Caco-2 (cell line): ENCODE results near the gene PKN1. TPM values are rescaled to one million over a fixed set of nuclear protein-coding genes. Genes with fewer than 3 reads are reported as not detected.
A peak's percentile ranks its signal among the peaks of the same experiment; 100 is the strongest.

Experiments used
- BruUV-seq: library from RNA; stranded (reverse); fragments of 400-500 nt; replicated peaks from 2 replicates; lab custom pipeline; 2021; lab: Mats Ljungman, UMichigan
- CTCF ChIA-PET: fragments of 300-600 bp; sonication (Branson Sonifier 250); formaldehyde crosslinking; loops from one replicate; lab custom pipeline; 2022; ENCODE audit warnings: antibody characterized with exemption; lab: Charles Lee
- POLR2A ChIA-PET: fragments of 300-600 bp; sonication (Branson Sonifier 250); formaldehyde crosslinking; loops from one replicate; lab custom pipeline; 2022; ENCODE audit warnings: antibody characterized with exemption; lab: Charles Lee
- DNase-seq, 2 experiments: peaks; one replicate each; pipeline versions ENCODE4 v3.0.0 to v3.0.0-alpha.2; 2020 to 2022
- H3K27me3 ChIP-seq: replicated peaks from 2 replicates; pipeline ENCODE4 v1.6.0; 2011; ENCODE audit warnings: low read length; ENCODE audit not compliant: control insufficient read depth, insufficient read depth
- H3K36me3 ChIP-seq: 2 replicates; pipeline ENCODE4 v1.5.1; 2011; ENCODE audit warnings: low read length; ENCODE audit not compliant: control insufficient read depth, insufficient read depth
- H3K4me1 ChIP-seq: fragments of 250-450 bp; sonication (Bioruptor Pico); 2 replicates; pipeline ENCODE4 v1.5.1; 2020; ENCODE audit warnings: mild to moderate bottlenecking
- H3K4me3 ChIP-seq: 2 replicates; pipeline ENCODE4 v1.5.1; 2011; ENCODE audit warnings: low read depth, mild to moderate bottlenecking, control low read depth, low read length
- H3K9me3 ChIP-seq: fragments of 250-450 bp; sonication (Bioruptor Pico); 2 replicates; pipeline ENCODE4 v1.5.1; 2020; ENCODE audit warnings: mild to moderate bottlenecking, moderate library complexity
- H3K27ac Mint-ChIP-seq: one replicate; pipeline ENCODE4 v1.8.0; 2022; ENCODE audit warnings: mixed read lengths; ENCODE audit not compliant: unreplicated experiment
- H3K27me3 Mint-ChIP-seq: one replicate; pipeline ENCODE4 v1.8.0; 2022; ENCODE audit warnings: mixed read lengths; ENCODE audit not compliant: insufficient read depth, unreplicated experiment
- H3K36me3 Mint-ChIP-seq: one replicate; pipeline ENCODE4 v1.8.0; 2022; ENCODE audit warnings: mild to moderate bottlenecking, mixed read lengths; ENCODE audit not compliant: insufficient read depth, unreplicated experiment
- H3K4me1 Mint-ChIP-seq: one replicate; pipeline ENCODE4 v1.8.0; 2022; ENCODE audit warnings: low read depth, mixed read lengths; ENCODE audit not compliant: unreplicated experiment
- H3K4me3 Mint-ChIP-seq: one replicate; pipeline ENCODE4 v1.8.0; 2022; ENCODE audit warnings: mild to moderate bottlenecking, moderate library complexity, mixed read lengths; ENCODE audit not compliant: unreplicated experiment
- H3K9me3 Mint-ChIP-seq: one replicate; pipeline ENCODE4 v1.8.0; 2022; ENCODE audit warnings: mixed read lengths; ENCODE audit not compliant: unreplicated experiment
- CTCF ChIP-seq, 2 experiments: fragments of 200-600 bp in 1 of 2; IDR thresholded peaks; 1 replicate in 1 of 2; 2 replicates in 1 of 2; pipeline versions ENCODE4 v1.5.1 to v1.8.0; 2011 to 2022; ENCODE audit warnings: antibody characterized with exemption in 1 of 2, control low read depth in 1 of 2, inconsistent platforms in 1 of 2, low read depth in 1 of 2, low read length in 1 of 2, mild to moderate bottlenecking in 1 of 2, moderate library complexity in 1 of 2; ENCODE audit not compliant: insufficient read depth in 1 of 2, severe bottlenecking in 1 of 2, unreplicated experiment in 1 of 2
- intact Hi-C: fragments of 100-400 bp; cut with micrococcal nuclease; formaldehyde crosslinking; loops from one replicate; pipeline ENCODE4 v1.10.0; 2022; ENCODE audit not compliant: unreplicated experiment
- total RNA-seq: library from RNA; stranded (reverse); gene quantifications from 2 replicates; pipeline ENCODE4 v1.2.3, GENCODE V29; 2022

Gene PKN1
- total RNA-seq, 1 experiment from 2014 or later, result 102 TPM

GRCh38 chr19:14404312-14404711, 28.8 kb upstream of the PKN1 start:
- no peak for TF ChIP-seq CTCF (IDR thresholded peaks at IDR 0.05; ENCODE audit: insufficient read depth in 1 of 2, low read depth in 1 of 2, low read length in 1 of 2, severe bottlenecking in 1 of 2, unreplicated experiment in 1 of 2)
- no peaks in the 10 kb centered on the region for H3K4me1 ChIP-seq
- H3K27me3 Mint-ChIP-seq, result no peaks in the 10 kb centered on the region
- H3K4me3 ChIP-seq, result no peak overlapping the region
- CTCF ChIA-PET, result no interaction called here
- H3K9me3 ChIP-seq, result no peaks in the 10 kb centered on the region
- BruUV-seq, result no TSS peak
- no peaks in the 10 kb centered on the region for H3K27me3 ChIP-seq
- H3K4me3 Mint-ChIP-seq, result no peak overlapping the region
- intact Hi-C loops, result no loop called here
- no peaks in the 10 kb centered on the region for H3K9me3 Mint-ChIP-seq
- H3K36me3 Mint-ChIP-seq, result peaks cover 64% of the 10 kb centered on the region
- DNase-seq, result no peak
- no peaks in the 10 kb centered on the region for H3K4me1 Mint-ChIP-seq
- POLR2A ChIA-PET, result no interaction called here
- H3K27ac Mint-ChIP-seq, result no peak overlapping the region
- H3K36me3 ChIP-seq, result peaks cover 2% of the 10 kb centered on the region

- TF ChIP-seq CTCF (IDR thresholded peaks at IDR 0.05; ENCODE audit: insufficient read depth in 1 of 2, low read depth in 1 of 2, low read length in 1 of 2, severe bottlenecking in 1 of 2, unreplicated experiment in 1 of 2), result no peak
- no TSS peak for BruUV-seq
- H3K9me3 Mint-ChIP-seq, result no peaks in the 10 kb centered on the region
- H3K27me3 Mint-ChIP-seq, result no peaks in the 10 kb centered on the region
- H3K4me1 ChIP-seq, result no peaks in the 10 kb centered on the region
- ChIA-PET POLR2A (no interaction called here), CTCF (interaction anchor here (1.6 kb wide), 1 partner anchor 269 kb away, joined by 9 read pairs; the partner anchor contains the start of gene ASF1B)
- no peak overlapping the region for H3K4me3 ChIP-seq
- H3K36me3 Mint-ChIP-seq, result peaks cover 75% of the 10 kb centered on the region
- no peaks in the 10 kb centered on the region for H3K4me1 Mint-ChIP-seq
- H3K9me3 ChIP-seq, result no peaks in the 10 kb centered on the region
- H3K4me3 Mint-ChIP-seq, result no peak overlapping the region
- no peaks in the 10 kb centered on the region for H3K27me3 ChIP-seq
- DNase-seq, result no peak
- H3K27ac Mint-ChIP-seq, result no peak overlapping the region
- H3K36me3 ChIP-seq, result peaks cover 3% of the 10 kb centered on the region
- intact Hi-C loops, result no loop called here
Measured at GRCh38 chr19:14405380-14405757, 27.7 kb upstream of the PKN1 start.

DNA sequence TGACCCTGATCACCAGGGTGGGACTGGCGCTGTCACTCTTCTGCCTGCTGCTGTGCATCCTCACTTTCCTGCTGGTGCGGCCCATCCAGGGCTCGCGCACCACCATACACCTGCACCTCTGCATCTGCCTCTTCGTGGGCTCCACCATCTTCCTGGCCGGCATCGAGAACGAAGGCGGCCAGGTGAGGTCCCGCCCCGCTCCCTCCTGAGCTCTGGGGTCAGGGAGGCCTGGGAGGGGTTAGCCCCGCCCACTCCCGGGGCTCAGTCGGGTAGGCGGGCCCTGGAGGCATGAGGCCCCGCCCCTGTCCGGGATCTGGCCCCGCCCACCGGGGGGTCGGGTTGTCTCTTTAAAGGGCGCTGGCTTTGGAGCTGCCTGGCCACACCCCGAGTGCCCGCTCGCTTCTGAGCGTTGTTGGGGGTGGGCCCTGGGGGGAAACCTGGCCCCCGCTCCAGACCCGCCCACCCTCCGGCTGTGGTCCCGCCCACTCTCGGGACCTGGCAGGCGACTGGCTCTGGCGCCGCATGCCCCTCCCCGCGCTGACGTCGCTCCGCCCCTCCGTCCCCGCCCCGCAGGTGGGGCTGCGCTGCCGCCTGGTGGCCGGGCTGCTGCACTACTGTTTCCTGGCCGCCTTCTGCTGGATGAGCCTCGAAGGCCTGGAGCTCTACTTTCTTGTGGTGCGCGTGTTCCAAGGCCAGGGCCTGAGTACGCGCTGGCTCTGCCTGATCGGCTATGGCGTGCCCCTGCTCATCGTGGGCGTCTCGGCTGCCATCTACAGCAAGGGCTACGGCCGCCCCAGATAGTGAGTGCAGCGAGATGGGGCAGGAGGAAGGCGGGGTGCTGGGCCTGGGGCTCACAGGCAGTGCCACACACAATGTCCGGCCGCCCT, 27.1 kb upstream of the PKN1 start:
- Histone ChIP-seq H3K4me3 (no peak overlapping the region), H3K27me3 (no peaks in the 10 kb centered on the region), H3K9me3 (no peaks in the 10 kb centered on the region), H3K36me3 (peaks cover 4% of the 10 kb centered on the region), H3K4me1 (no peaks in the 10 kb centered on the region)
- peak; percentile 34 to 43 for TF ChIP-seq CTCF (IDR thresholded peaks at IDR 0.05; ENCODE audit: insufficient read depth in 1 of 2, low read depth in 1 of 2, low read length in 1 of 2, severe bottlenecking in 1 of 2, unreplicated experiment in 1 of 2)
- H3K36me3 Mint-ChIP-seq, result peaks cover 81% of the 10 kb centered on the region
- ChIA-PET CTCF (interaction anchor here (0.5 to 1.6 kb wide), 5 partner anchors 10 to 269 kb away, joined by 3 to 9 read pairs (median 4); partner anchors contain the start of gene ASF1B), POLR2A (interaction anchor here (0.6 kb wide), 1 partner anchor 1460 kb away, joined by 7 read pairs; no protein-coding TSS in a partner anchor)
- H3K27me3 Mint-ChIP-seq, result no peaks in the 10 kb centered on the region
- no TSS peak for BruUV-seq
- no peaks in the 10 kb centered on the region for H3K4me1 Mint-ChIP-seq
- H3K9me3 Mint-ChIP-seq, result no peaks in the 10 kb centered on the region
- no peak overlapping the region for H3K4me3 Mint-ChIP-seq
- peak; percentile 57 to 69 for DNase-seq
- intact Hi-C loops, result no loop called here
- H3K27ac Mint-ChIP-seq, result peak overlapping the region; percentile 57
